WERI-Rb-1 (cell line): ENCODE data around the gene TOR2A.

Experiments
- DNase-seq: peaks from one replicate; pipeline ENCODE4 v3.0.0-alpha.2; 2020
- H3K27ac ChIP-seq: fragments of 250-450 bp; sonication (Bioruptor Pico); 2 replicates; pipeline ENCODE4 v1.5.1; 2020; ENCODE audit warnings: mild to moderate bottlenecking, moderate library complexity
- H3K27me3 ChIP-seq: fragments of 250-450 bp; sonication (Bioruptor Pico); 2 replicates; pipeline ENCODE4 v1.5.1; 2021; ENCODE audit warnings: mild to moderate bottlenecking, low read depth, moderate library complexity; ENCODE audit not compliant: insufficient read depth, severe bottlenecking
- H3K36me3 ChIP-seq: fragments of 250-450 bp; sonication (Bioruptor Pico); 2 replicates; pipeline ENCODE4 v1.5.1; 2020; ENCODE audit warnings: mild to moderate bottlenecking, moderate library complexity
- H3K4me3 ChIP-seq: 2 replicates; pipeline ENCODE4 v1.5.1; 2011; ENCODE audit warnings: low read depth, mild to moderate bottlenecking, control low read depth, low read length
- H3K9me3 ChIP-seq: fragments of 250-450 bp; sonication (Bioruptor Pico); 2 replicates; pipeline ENCODE4 v1.5.1; 2021; ENCODE audit warnings: mild to moderate bottlenecking, moderate library complexity; ENCODE audit not compliant: severe bottlenecking
- CTCF ChIP-seq: IDR thresholded peaks from 2 replicates; pipeline ENCODE4 v1.5.1; 2011; ENCODE audit warnings: low read depth, mild to moderate bottlenecking, control low read depth, inconsistent platforms, low read length

Gene TOR2A

GRCh38 chr9:127729522-127730256, 5.4 kb downstream of the TOR2A start:
- DNase-seq = no peak
- Histone ChIP-seq H3K4me3 (no peak overlapping the region), H3K27ac (no peak overlapping the region), H3K27me3 (no peaks in the 10 kb centered on the region), H3K36me3 (peaks cover 7% of the 10 kb centered on the region), H3K9me3 (no peaks in the 10 kb centered on the region)
- TF ChIP-seq CTCF = no peak

GRCh38 chr9:127728808-127729207, 6.3 kb downstream of the TOR2A start:
- no peak for TF ChIP-seq CTCF
- Histone ChIP-seq H3K27ac (no peak overlapping the region), H3K27me3 (no peaks in the 10 kb centered on the region), H3K36me3 (peaks cover 7% of the 10 kb centered on the region), H3K4me3 (no peak overlapping the region), H3K9me3 (no peaks in the 10 kb centered on the region)
- DNase-seq = no peak

GRCh38 chr9:127726871-127727270, 8.2 kb downstream of the TOR2A start:
- DNase-seq = no peak
- Histone ChIP-seq H3K36me3 (peaks cover 5% of the 10 kb centered on the region), H3K9me3 (no peaks in the 10 kb centered on the region), H3K27ac (no peak overlapping the region), H3K4me3 (no peak overlapping the region), H3K27me3 (no peaks in the 10 kb centered on the region)
- TF ChIP-seq CTCF = no peak

- no peak for DNase-seq
- H3K27me3 ChIP-seq = no peaks in the 10 kb centered on the region
Measured at GRCh38 chr9:127724012-127724411, 11.1 kb downstream of the TOR2A start.

GRCh38 chr9:127723444-127723843, 11.7 kb downstream of the TOR2A start:
- Histone ChIP-seq H3K27ac (no peak overlapping the region), H3K4me3 (no peak overlapping the region), H3K36me3 (no peaks in the 10 kb centered on the region), H3K27me3 (no peaks in the 10 kb centered on the region), H3K9me3 (no peaks in the 10 kb centered on the region)
- no peak for DNase-seq
- TF ChIP-seq CTCF = no peak

More at GRCh38 chr9:127724012-127724411, 11.1 kb downstream of the TOR2A start:
- TF ChIP-seq CTCF = no peak
- no peak overlapping the region for H3K4me3 ChIP-seq
- H3K27ac ChIP-seq = no peak overlapping the region
- H3K36me3 ChIP-seq = no peaks in the 10 kb centered on the region
- H3K9me3 ChIP-seq = no peaks in the 10 kb centered on the region

GRCh38 chr9:127723013-127723412, 12.1 kb downstream of the TOR2A start:
- no peak for TF ChIP-seq CTCF
- Histone ChIP-seq H3K27ac (no peak overlapping the region), H3K36me3 (no peaks in the 10 kb centered on the region), H3K27me3 (no peaks in the 10 kb centered on the region), H3K9me3 (no peaks in the 10 kb centered on the region), H3K4me3 (no peak overlapping the region)
- DNase-seq = no peak
